ENCODE data around the gene BBOX1.
"Not testable (repeated sequence)": the region's sequence is repeated elsewhere in the genome, so short reads cannot be mapped to it uniquely, and the experiment has no call there.

The BBOX1 gene

GRCh38 chr11:27088353-27088752 lies 47.7 kb downstream of the BBOX1 start:
- DNase-seq (ENCODE audit: low read depth) = no peak
- TF ChIP-seq CTCF (IDR thresholded peaks at IDR 0.05; ENCODE audit: low read depth, low read length, missing control alignments) = no peak
- in situ Hi-C loops (cut with HindIII; ENCODE audit: low sequenced_read_pairs) = no loop called here
- no peak overlapping the region for H3K4me3 ChIP-seq (ENCODE audit: low read depth, low read length)

GRCh38 chr11:27089746-27090145 lies 49.1 kb downstream of the BBOX1 start:
- no peak overlapping the region for H3K4me3 ChIP-seq (ENCODE audit: low read depth, low read length)
- DNase-seq (ENCODE audit: low read depth) = no peak
- in situ Hi-C loops (cut with HindIII; ENCODE audit: low sequenced_read_pairs) = no loop called here
- TF ChIP-seq CTCF (IDR thresholded peaks at IDR 0.05; ENCODE audit: low read depth, low read length, missing control alignments) = no peak

GRCh38 chr11:27090357-27090948 lies 49.8 kb downstream of the BBOX1 start:
- H3K4me3 ChIP-seq (ENCODE audit: low read depth, low read length); in situ Hi-C loops (cut with HindIII; ENCODE audit: low sequenced_read_pairs); DNase-seq (ENCODE audit: low read depth): not testable (repeated sequence)

GRCh38 chr11:27094120-27094519 lies 53.5 kb downstream of the BBOX1 start:
- no peak overlapping the region for H3K4me3 ChIP-seq (ENCODE audit: low read depth, low read length)
- no peak for TF ChIP-seq CTCF (IDR thresholded peaks at IDR 0.05; ENCODE audit: low read depth, low read length, missing control alignments)
- in situ Hi-C loops (cut with HindIII; ENCODE audit: low sequenced_read_pairs) = no loop called here
- DNase-seq (ENCODE audit: low read depth) = no peak

GRCh38 chr11:27095059-27095458 lies 54.4 kb downstream of the BBOX1 start:
- no peak overlapping the region for H3K4me3 ChIP-seq (ENCODE audit: low read depth, low read length)
- in situ Hi-C loops (cut with HindIII; ENCODE audit: low sequenced_read_pairs) = no loop called here
- no peak for TF ChIP-seq CTCF (IDR thresholded peaks at IDR 0.05; ENCODE audit: low read depth, low read length, missing control alignments)
- DNase-seq (ENCODE audit: low read depth) = no peak

- in situ Hi-C loops (cut with HindIII; ENCODE audit: low sequenced_read_pairs) = no loop called here
- no peak for DNase-seq (ENCODE audit: low read depth)
- no peak for TF ChIP-seq CTCF (IDR thresholded peaks at IDR 0.05; ENCODE audit: low read depth, low read length, missing control alignments)
- H3K4me3 ChIP-seq (ENCODE audit: low read depth, low read length) = no peak overlapping the region
Measured at GRCh38 chr11:27095887-27096286, 55.3 kb downstream of the BBOX1 start.

GRCh38 chr11:27097551-27097950 lies 56.9 kb downstream of the BBOX1 start:
- H3K4me3 ChIP-seq (ENCODE audit: low read depth, low read length) = no peak overlapping the region
- no peak for DNase-seq (ENCODE audit: low read depth)
- in situ Hi-C loops (cut with HindIII; ENCODE audit: low sequenced_read_pairs) = no loop called here
- TF ChIP-seq CTCF (IDR thresholded peaks at IDR 0.05; ENCODE audit: low read depth, low read length, missing control alignments) = no peak

Measured in astrocyte of the cerebellum (primary cell).